Right cardiac atrium (tissue), 5 donors: ENCODE data around the gene HNF1A. TPM values are rescaled to one million over a fixed set of nuclear protein-coding genes. Genes with fewer than 3 reads are reported as not detected.

Experiments used
- ATAC-seq, 2 donors: fragments of 200-7000 bp; cut with Tn5 transposase; one replicate each; pipeline versions ENCODE4 v1.8.0 to v1.9.1; 2020; ENCODE audit warnings: moderate library complexity in 2 of 2, mild to moderate bottlenecking in 1 of 2
- DNase-seq, 3 donors: peaks; one replicate each; pipeline ENCODE4 v3.0.0-alpha.2; 2020
- H3K27ac ChIP-seq: one replicate; pipeline ENCODE4 v1.5.1; 2013; ENCODE audit warnings: mild to moderate bottlenecking, low read length, control low read depth, moderate library complexity
- H3K27me3 ChIP-seq: one replicate; pipeline ENCODE4 v1.6.1; 2013; ENCODE audit not compliant: control insufficient read depth, insufficient read depth
- H3K4me1 ChIP-seq: one replicate; pipeline ENCODE4 v1.6.1; 2013; ENCODE audit warnings: low read length; ENCODE audit not compliant: control insufficient read depth, insufficient read depth
- H3K4me3 ChIP-seq: one replicate; pipeline ENCODE4 v1.5.1; 2013; ENCODE audit warnings: low read length, control low read depth
- H3K9me3 ChIP-seq: one replicate; pipeline ENCODE4 v1.6.1; 2013; ENCODE audit warnings: low read length; ENCODE audit not compliant: control insufficient read depth
- WGBS: extraction: QIAGEN DNeasy Blood & Tissue Kit; methylation state at CpG from one replicate; pipeline ENCODE4 v1.1.7; 2013; 5-methylcytosine and 5-hydroxymethylcytosine counted together
- intact Hi-C, 4 donors: fragments of 100-400 bp; cut with DNase I; formaldehyde crosslinking; loops; one replicate each; pipeline versions ENCODE4 v1.11.0 to v1.14.0; 2022 to 2023
- polyA plus RNA-seq: library from polyadenylated mRNA; stranded (reverse); fragments of 200-250 nt; gene quantifications from one replicate; pipeline ENCODE4 v1.2.3, GENCODE V29; 2013
- total RNA-seq, 4 donors: library from RNA; stranded (reverse); fragmentation: NEBNext Ultra II Directional; extraction: Animal tissue kit (Norgen Biotek cat#: 25700); gene quantifications; one replicate each; pipeline ENCODE4 v1.2.1, GENCODE V29; 2021
- donor health status: healthy with polysubstance abuse.
- donor health status: DM: no; HTN: yes; CAD: no.
- donor health status: DM: no; HTN: no; CAD: no.
- donor health status: DM: no; HTN: yes; CAD: no; lungs with severe emphysema.
- donor health status: DM: yes; HTN: yes; CAD: no.

The HNF1A gene
- total and polyA plus RNA-seq, 5 donors: 0.05 TPM; not detected in 4

DNA sequence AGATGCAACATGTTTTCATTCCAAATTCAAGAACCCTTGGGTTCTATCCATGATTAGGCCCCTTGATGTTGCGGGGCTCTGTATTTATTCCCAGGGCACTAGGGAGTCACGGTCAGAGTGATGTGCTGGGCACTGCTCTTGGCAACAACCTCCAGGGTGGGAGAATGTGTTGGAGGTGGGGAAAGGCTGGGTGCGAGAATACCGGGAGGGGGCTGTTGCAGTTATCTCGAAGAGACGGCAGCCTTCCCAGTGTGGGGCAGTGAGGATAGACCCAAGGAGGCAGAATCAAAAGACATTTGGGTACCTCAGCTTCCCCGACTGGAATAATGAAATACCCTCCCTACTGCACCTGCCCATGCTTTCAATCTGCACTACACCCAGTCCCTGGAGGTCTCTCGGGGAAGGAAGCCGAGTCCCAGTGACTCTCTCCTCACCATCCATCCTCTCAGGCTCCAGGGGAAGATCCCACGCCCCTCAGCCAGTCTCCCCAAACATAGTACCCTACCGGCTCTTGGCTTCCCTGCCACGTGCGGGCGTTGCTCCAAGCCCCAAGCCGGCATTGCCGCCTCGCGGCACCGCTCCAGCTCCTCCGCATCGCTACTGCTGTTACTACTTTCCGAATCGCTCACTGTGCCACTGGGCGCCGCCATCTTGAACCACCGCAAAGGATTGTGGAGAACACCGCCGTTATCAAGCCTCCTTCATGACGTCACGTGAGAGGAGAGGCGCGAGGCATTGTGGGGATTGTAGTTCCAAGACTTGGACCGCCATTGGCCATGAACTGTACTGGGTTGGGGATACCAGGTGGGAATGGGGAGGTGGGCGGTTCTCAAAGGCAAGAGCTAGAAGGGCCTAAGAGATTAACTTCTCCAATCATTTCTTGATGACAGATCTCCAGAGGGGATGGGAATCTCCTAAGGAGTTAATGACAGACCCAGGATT is 37.8 kb downstream of the HNF1A start, which contains the start of gene C12orf43:
TSS of gene C12orf43 (minus strand) at position 663 of the 942 bp plus-strand sequence. CDS start at position 650, 13 bp downstream.
- DNase-seq (peak; percentile 89 to 95 (median 94)), ATAC-seq (peak; percentile 99)
- 1% methylated on average over 34 of the region's 34 CpGs for WGBS
- Histone ChIP-seq H3K27me3 (no peaks in the 10 kb centered on the region), H3K27ac (peak within 1 kb of the TSS; percentile 74), H3K4me1 (peaks cover 2% of the 10 kb centered on the region), H3K4me3 (peak within 1 kb of the TSS; percentile 96), H3K9me3 (no peaks in the 10 kb centered on the region)
- intact Hi-C loops: no loop called here

DNA sequence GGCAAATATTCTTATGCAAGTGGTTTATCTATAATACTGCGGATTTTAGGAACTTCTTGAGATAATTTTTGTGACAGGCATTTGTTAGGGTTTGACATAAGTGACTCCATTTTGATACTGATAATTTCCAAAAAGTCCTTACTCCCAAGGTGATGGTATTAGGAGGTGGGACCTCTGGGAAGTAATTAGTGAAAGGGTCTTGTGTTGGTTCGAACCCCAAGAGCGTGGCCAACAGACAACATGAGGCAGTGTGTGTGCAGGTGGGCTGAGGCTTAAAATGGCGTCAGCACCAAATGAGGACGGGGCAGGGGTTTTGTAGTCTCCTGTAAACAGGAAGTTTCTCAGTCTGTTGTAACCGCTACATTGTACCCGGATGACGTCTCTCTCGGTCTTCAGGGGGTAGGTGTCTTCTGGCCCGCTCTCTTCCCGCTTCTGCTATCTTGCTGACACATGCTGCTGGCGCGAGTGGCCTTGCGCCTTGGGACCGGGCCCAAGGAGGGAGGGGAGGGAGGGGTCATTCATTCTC is 39.7 kb downstream of the HNF1A start:
- no peaks in the 10 kb centered on the region for H3K27me3 ChIP-seq
- peaks cover 2% of the 10 kb centered on the region for H3K4me1 ChIP-seq
- no peak overlapping the region for H3K4me3 ChIP-seq
- intact Hi-C loops: no loop called here
- no peak for ATAC-seq
- no peak for DNase-seq
- H3K9me3 ChIP-seq: no peaks in the 10 kb centered on the region
- 86% methylated on average over 15 of the region's 15 CpGs for WGBS
- no peak overlapping the region for H3K27ac ChIP-seq

DNA sequence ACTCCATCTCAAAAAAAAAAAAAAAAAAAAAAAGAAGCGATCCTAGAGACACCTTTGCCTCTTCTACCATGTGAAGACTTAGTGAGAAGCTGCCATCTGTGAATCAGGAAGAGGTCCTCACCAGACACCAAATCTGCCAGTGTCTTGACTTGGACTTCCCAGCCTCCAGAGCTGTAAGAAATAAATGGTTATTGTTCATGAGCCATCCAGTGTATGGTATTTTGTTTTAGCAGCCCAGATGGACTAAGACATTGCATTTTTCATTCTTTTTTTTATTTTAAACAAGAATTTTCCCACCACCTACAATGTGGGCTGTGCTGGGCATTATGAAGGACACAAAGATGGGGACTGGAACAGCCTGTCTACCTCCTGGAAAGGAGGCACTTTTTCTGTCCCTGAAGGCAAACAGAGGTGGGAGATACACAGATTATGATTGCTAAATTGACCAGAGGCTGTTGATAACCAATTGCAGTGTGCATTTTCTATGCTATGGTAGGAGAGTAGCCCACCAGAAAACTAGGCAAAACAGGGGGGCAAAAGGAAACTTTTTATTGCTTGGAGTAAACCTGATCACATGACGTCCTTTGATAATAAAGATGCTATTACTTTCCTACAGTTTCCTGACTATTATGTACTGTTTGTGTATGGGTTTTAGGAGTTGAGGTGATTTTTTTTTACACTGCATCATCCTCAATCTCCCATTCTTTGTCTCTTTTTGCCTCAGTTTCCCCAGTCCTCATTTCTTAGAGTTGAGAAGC is 40.7 kb downstream of the HNF1A start:
- H3K4me3 ChIP-seq: no peak overlapping the region
- no peaks in the 10 kb centered on the region for H3K9me3 ChIP-seq
- intact Hi-C loops: no loop called here
- DNase-seq: no peak
- H3K4me1 ChIP-seq: peaks cover 2% of the 10 kb centered on the region
- no peaks in the 10 kb centered on the region for H3K27me3 ChIP-seq
- no peak overlapping the region for H3K27ac ChIP-seq
- 89% methylated on average over 2 of the region's 2 CpGs for WGBS
- ATAC-seq: no peak

DNA sequence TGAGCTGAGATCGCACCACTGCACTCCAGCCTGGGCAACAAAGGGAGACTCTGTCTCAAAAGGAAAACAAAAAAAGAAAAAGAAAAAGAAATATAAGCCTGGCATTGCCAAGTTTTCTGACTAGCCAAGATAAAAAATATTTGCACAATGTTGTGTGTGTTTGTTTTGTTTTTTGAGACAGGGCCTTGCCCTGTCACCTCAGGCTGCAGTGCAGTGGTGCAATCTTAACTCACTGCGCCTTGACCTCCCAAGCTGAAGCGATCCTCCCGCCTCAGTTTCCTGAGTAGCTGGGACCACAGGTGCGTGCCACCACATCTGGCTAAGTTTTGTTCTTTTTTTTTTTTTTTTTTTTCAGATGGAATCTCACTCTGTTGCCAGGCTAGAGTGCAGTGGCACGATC is 43.4 kb downstream of the HNF1A start:
- no peaks in the 10 kb centered on the region for H3K4me1 ChIP-seq
- 92% methylated on average over 6 of the region's 6 CpGs for WGBS
- ATAC-seq (no peak), DNase-seq (no peak)
- H3K9me3 ChIP-seq: no peaks in the 10 kb centered on the region
- no peaks in the 10 kb centered on the region for H3K27me3 ChIP-seq
- H3K4me3 ChIP-seq: no peak overlapping the region
- no peak overlapping the region for H3K27ac ChIP-seq
- intact Hi-C loops: no loop called here

DNA sequence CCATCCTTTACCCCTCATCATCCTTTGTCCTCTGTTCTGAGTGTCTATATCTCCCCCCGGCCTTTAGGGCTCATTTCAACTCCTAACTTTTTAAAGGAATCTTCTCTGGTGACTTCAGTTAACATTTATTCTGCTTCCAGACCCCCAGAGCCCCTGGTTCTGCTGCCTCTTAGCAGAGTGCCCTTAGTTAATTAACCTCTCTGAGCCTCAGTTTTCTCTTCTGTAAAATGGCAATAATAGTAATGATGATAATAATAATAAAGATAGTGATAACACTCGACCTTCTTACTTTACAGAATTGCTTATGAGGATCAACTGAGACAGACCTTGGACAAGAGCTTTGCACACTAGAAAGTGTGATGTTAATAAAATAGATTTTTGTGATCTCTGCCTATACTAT is 44.4 kb downstream of the HNF1A start:
- no peak for DNase-seq
- H3K27me3 ChIP-seq: no peaks in the 10 kb centered on the region
- no peak overlapping the region for H3K27ac ChIP-seq
- no peak for ATAC-seq
- WGBS: 60% methylated on average over 2 of the region's 2 CpGs
- no peak overlapping the region for H3K4me3 ChIP-seq
- H3K4me1 ChIP-seq: no peaks in the 10 kb centered on the region
- no peaks in the 10 kb centered on the region for H3K9me3 ChIP-seq
- intact Hi-C loops: no loop called here

DNA sequence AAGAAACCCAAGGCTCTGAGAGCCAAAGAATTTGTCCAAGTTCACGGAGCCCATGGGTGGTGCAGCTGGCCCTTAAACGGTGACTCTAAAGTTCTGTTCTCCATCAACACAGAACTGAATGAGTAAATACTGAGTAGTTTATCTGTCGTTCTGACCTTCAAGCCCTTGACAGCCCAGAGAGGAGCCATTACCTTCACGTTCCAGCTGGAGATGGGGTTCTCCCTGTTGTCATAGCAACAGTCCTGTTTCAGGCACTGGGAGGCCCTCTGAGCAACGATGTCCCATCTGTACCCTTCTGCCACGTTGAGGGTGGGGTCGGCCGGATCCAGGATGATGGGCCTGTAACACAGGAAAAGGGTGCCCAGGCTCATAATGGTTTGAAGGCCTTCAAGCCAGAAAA is 45.5 kb downstream of the HNF1A start:
- Histone ChIP-seq H3K27me3 (no peaks in the 10 kb centered on the region), H3K4me3 (no peak overlapping the region), H3K27ac (no peak overlapping the region), H3K9me3 (no peaks in the 10 kb centered on the region), H3K4me1 (no peaks in the 10 kb centered on the region)
- WGBS: 68% methylated on average over 8 of the region's 8 CpGs
- DNase-seq (no peak), ATAC-seq (no peak)
- intact Hi-C loops: no loop called here

DNA sequence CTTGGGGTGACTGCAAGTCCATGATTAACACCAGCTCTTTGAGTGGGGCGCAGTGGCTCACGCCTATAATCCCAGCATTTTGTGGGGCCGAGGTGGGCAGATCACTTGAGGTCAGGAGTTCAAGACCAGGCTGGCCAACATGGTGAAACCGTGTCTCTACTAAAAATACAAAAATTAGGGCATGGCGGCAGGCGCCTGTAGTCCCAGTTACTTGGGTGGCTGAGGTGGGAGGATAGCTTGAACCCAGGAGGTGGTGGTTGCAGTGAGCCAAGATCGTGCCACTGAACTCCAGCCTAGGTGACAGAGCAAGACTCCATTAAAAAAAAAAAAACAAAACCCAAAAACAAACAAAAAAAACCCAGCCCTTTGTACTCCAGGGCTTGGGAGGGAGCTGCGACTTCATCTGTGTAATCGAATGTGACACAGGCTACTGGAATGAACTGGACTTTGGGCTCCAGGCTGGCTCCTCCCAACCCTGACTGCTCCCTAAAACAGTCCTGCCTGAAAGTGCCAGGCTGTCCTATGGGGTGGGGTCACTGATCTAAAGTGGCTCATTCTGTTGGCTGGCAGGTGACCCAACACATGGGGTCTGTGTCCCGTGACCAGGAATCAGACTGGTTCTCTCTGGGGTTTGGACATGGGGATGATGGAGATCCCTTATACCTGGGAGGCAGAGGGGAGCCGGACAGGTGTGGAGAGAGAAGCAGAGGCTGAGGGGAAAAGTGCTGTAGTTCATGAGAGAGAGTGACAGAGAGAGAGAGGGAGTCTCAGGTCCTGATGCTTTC is 47.3 kb downstream of the HNF1A start:
- no peak overlapping the region for H3K4me3 ChIP-seq
- ATAC-seq: peak in 1 of 2 donors; percentile 51
- H3K27me3 ChIP-seq: no peaks in the 10 kb centered on the region
- intact Hi-C loops: no loop called here
- no peak overlapping the region for H3K27ac ChIP-seq
- WGBS: 92% methylated on average over 11 of the region's 11 CpGs
- H3K9me3 ChIP-seq: no peaks in the 10 kb centered on the region
- H3K4me1 ChIP-seq: no peaks in the 10 kb centered on the region
- no peak for DNase-seq

DNA sequence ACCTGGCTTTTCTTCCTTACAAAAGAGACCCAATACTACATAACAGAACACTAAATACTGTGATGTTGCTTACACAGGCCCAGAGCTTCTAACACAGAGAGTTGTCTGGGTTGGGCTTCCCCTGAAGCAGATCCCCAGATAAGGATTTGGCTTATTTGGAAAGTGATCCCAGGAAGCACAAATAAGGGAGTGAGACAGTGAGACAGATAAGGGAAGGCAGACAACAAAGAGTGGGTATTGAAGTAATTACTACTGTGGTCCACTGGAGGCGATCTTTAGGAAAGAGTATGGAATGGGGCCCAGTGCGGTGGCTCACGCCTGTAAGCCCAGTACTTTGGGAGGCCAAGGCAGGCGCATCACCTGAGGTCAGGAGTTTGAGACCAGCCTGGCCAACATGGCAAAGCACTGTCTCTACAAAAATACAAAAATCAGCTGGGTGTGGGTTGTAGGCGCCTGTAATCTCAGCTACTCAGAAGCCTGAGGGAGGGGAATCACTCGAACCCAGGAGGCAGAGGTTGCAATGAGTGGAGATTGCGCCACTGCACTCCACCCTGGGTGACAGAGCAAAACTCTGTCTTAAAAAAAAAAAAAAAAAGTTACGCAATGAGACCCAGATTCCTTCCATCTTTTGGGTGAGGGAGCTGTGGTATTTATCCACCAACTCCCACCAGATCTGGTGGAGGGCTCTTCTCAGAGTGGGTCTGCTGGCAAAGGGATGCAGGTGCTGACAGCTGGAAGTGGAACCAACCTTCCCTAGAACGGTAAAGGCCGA is 48.1 kb downstream of the HNF1A start:
- H3K4me1 ChIP-seq: no peaks in the 10 kb centered on the region
- H3K9me3 ChIP-seq: no peaks in the 10 kb centered on the region
- H3K27me3 ChIP-seq: no peaks in the 10 kb centered on the region
- intact Hi-C loops: no loop called here
- WGBS: 79% methylated on average over 10 of the region's 10 CpGs
- H3K27ac ChIP-seq: no peak overlapping the region
- H3K4me3 ChIP-seq: no peak overlapping the region
- DNase-seq (no peak), ATAC-seq (no peak)

DNA sequence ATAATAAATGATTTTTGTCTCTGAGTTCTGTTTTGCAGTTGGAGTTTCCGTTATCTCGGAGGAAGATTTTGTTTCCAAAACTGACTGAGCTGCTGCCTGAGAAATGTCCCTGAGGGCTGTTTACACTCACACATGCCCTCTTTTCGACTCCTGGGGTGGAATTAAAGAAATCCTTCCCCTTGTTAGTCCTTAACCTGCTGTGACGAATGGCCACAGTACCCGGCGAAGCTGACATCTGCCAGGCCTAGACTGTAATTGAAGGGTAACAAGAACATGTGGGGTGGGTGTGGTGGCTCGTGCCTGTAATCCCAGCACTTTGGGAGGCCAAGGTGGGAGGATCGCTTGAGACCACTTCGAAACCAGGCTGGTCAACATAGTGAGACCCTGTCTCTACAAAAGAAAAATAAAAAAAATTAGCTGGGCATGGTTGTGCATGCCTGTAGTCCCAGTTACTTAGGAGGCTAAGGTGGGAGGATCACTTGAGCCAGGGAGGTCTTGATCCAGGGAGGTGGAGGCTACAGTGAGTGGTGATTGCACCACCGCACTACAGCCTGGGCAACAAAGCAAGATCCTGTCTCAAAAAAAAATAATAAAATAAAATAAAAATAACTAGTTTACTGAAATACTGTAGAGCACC is 52.4 kb downstream of the HNF1A start:
- no peak overlapping the region for H3K27ac ChIP-seq
- H3K27me3 ChIP-seq: no peaks in the 10 kb centered on the region
- H3K4me1 ChIP-seq: no peaks in the 10 kb centered on the region
- no peak overlapping the region for H3K4me3 ChIP-seq
- no peaks in the 10 kb centered on the region for H3K9me3 ChIP-seq
- ATAC-seq: no peak
- no peak for DNase-seq
- WGBS: 70% methylated on average over 10 of the region's 10 CpGs
- intact Hi-C loops: no loop called here
